Adipose tissue (tissue), 3 donors: ENCODE results near the gene WASF3. TPM values are rescaled to one million over a fixed set of nuclear protein-coding genes. Genes with fewer than 3 reads are reported as not detected.

Experiments used
- H3K27ac ChIP-seq: one replicate; pipeline ENCODE4 v1.5.1; 2013; ENCODE audit warnings: low read depth, low read length
- WGBS, 3 donors: extraction: QIAGEN DNeasy Blood & Tissue Kit; methylation state at CpG; one replicate each; pipeline ENCODE4 v1.1.7; 2013; 5-methylcytosine and 5-hydroxymethylcytosine counted together
- polyA plus RNA-seq, 3 donors: library from polyadenylated mRNA; stranded (reverse); fragments of 200-250 nt; gene quantifications; one replicate each; pipeline ENCODE4 v1.2.3, GENCODE V29; 2013
- donor health status: healthy with polysubstance abuse.
- donor health status: Bipolar disorder and iron deficiency.
- donor health status: healthy.

WASF3 gene
- polyA plus RNA-seq, 3 donors, result 3.8 to 45.7 (median 17.8) TPM

DNA sequence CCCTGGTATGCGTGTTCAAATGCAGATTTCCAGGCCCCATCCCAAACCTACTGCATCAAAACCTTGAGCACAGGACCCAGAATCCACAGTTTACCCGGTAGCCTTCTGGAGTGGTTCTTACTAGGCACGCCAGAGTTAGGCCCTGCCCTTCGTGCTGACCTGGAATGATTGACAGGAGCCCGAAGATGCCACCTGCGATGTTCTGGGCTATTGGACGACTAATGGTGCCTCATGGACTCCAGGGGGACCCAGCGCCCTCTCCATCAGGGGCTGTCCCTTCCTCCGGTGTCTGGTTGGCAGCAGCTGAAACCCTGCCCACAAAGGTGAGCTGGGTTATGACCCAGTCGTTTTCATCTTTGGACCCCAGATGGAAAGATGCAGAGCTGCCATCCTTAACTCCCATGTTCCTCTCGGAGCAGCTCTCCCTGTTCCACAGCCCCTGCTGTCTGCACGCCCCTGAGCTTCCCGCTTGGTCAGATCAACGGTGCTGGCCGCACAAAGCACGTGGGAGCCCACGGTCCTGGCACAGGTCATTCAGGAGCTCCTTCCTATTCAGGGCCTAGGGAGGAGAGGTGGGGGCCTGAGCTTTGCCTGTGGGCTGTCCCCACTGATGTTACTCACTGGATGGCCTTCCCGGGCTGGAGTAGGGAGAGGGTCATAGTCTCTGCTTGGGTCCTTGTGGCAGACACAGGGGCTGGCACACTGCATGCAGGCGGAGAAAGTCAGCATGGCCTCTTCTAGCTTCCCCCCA, 137.3 kb downstream of the WASF3 start:
- WGBS, 3 donors, result 82 to 87% (median 86%) methylated on average over 18 to 19 of the region's 19 CpGs

DNA sequence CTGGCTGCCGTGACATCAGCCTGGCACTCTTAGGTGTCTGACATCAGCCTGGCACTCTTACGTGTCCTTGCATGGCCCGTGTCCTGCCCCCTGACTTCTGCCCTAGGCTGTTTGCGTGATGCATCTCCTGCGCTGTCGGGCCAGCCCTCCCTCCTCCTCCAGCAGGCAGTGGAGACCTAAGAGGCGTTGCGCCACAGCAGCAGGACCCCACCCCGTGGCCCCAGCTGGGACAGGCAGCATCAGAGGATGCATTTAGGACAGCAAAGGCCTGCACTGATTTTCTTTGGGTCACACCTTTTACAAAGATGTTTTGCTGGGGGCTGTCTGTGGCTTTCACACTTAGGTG, 137.8 kb downstream of the WASF3 start:
- WGBS, 3 donors, result 80 to 83% (median 81%) methylated on average over 9 of the region's 9 CpGs

More for the DNA sequence above, 137.3 kb downstream of the WASF3 start:
- H3K27ac ChIP-seq, result no peak overlapping the region

DNA sequence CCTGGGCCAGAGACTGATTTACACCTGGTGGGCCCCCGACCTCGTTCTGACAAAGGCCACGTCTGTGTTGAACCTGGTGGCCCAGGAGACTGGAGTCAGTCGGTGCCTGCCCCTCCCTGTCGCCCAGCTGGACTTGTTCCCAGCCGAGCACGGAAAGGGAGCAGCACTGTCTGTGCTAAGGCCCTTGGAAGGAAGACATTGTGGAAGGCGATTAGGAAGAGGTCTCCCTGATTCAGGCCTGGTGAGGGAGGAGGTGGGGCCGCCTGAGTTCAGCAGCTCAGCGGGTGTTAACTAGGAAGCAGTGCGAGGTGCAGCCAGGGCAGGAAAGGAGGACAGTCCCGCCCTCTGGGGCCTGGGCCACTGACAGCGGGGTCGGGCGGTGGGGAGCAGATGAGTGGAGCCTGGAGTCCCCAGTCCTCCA, 138.4 kb downstream of the WASF3 start:
- no peak overlapping the region for H3K27ac ChIP-seq
- WGBS, 3 donors, result 47 to 61% (median 54%) methylated on average over 14 to 15 of the region's 15 CpGs

More for the DNA sequence above, 137.8 kb downstream of the WASF3 start:
- H3K27ac ChIP-seq, result no peak overlapping the region

DNA sequence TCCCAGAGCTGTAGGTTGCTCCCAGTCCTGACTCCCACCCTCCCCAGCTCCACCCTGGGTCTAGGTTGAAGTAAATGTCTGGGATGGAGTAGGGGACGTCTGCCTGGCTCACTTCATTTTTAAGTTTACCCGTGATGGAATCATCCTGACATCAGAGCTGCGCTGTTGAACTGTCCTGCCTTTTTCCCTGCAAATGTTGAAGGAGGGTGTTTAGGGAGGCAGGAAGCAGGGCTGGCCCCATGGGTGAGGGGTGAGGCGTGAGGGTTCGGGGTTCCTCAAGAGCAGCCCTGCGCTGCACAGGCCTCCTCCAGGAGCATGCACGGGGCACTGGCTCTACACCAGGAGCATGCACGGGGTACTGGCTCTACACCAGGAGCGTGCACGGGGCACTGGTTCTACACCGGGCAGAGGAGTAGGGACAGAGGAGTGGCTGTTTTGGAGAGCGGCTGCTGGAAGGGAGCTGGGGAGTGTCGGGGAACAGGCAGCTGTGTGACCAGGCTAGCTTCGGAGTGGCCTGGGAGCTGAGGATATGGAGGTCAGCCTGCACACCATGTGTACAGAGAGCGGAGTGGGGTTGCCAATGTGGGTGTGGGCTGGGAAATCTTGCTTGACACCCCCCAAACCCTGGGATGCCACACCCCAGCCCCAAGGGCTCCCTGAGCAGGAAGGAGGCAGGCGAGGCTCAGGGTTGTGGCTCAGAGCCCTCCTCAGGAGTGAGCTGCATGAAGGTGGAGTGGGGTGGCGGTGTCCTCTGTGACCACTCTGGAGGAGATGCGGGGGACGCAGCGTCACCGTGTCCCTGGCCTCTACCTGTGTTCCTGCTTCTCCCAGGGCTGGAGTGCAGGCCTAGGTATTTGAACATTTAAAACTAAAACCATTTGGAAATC, 139.8 kb downstream of the WASF3 start:
- WGBS, 3 donors, result 93 to 95% (median 95%) methylated on average over 21 of the region's 21 CpGs
- H3K27ac ChIP-seq, result no peak overlapping the region

DNA sequence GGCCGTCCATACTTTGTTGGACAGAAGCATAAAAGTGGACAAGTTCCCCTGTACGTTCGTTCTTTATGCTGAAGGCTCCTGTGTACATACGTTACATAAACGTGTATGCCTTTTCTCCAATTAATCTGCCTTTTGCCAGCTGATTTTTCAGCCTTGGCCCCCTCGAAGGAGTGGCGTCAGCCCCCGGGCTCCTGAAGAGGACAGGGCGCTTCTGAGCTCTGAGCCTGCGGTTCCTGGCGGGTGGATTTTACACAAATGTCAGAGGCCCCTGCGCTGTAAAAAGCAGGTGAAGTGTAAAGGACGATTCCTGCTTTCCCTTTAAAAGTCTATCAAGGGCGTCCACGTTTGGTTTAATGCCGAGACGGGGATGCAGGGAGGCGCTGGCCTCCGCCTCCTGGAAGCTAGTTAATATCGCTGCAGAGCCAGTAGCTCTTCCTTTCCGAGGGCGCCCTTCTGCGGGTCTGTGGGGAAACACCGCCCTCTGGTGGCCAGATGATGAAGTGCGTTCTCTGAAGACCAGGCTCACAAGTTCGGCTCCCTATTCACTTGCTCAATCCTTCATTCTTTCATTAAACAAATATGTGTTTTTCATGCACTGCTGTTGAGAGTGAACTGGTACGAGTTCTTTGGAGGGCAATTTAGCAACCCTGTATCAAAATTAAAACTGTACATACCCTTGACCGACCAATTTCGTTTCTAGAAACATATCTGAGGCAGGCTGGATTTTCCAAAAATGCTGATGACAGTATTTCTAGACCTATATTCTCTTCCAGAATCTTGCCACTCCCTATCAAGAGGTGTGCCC, 141.1 kb downstream of the WASF3 start:
- 20% methylated on average over 29 of the region's 29 CpGs for WGBS, 3 donors

DNA sequence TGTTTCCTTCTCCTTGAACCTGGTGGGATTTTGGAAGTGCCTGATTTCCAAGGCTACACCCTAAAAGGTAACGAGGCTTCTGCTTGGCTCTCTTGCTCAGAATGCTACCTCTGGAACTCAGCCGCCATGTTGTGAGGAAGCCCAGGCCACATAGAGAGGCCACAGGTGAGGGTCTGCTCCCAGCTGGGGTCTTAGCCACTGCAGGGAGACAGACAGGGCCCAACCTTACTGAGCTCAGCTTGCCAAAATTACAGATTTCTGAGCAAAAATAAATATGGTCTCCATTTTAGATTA, 141.7 kb downstream of the WASF3 start:
- no peak overlapping the region for H3K27ac ChIP-seq
- WGBS, 3 donors, result 96 to 98% (median 98%) methylated on average over 2 of the region's 2 CpGs

More for the DNA sequence above, 141.1 kb downstream of the WASF3 start:
- H3K27ac ChIP-seq, result no peak overlapping the region

DNA sequence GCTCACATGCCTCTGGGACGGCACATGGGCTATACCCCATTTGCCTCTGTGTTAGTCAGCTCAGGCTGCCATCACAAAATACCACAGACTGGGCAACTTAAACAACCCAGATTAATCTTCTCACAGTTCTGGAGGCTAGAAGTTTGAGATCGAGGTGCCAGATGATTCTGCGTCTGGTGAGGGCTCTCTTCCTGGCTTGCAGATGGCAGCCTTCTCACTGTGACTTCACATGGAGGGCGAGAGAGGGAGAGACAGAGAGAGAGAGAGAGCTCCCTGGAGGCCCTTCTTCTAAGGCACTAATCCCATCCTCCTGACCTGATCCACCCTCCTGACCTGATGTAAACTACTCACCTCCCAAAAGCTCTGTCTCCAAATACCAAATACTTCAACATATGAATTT, 148.1 kb downstream of the WASF3 start:
- H3K27ac ChIP-seq, result no peak overlapping the region
- WGBS, 3 donors, result 66 to 88% (median 79%) methylated on average over 4 of the region's 4 CpGs

DNA sequence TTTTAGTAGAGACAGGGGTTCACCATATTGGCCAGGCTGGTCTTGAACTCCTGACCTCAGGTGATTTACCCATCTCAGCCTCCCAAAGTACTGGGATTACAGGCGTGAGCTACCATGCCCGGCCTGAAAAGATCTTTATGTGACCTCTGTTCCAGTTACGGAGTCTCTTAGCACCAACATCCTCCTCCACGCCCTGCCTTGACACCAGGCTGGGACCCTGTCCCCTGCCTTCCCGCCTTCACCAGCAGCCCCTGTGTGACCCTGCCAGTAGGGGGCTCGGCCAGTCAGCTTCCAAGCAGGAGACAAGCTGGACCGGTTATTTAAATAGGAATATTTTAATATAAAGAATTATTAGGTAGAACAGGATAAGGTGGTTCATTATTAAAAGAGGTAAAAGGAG, 148.9 kb downstream of the WASF3 start:
- no peak overlapping the region for H3K27ac ChIP-seq
- WGBS, 3 donors, result 54 to 56% (median 56%) methylated on average over 7 of the region's 7 CpGs

DNA sequence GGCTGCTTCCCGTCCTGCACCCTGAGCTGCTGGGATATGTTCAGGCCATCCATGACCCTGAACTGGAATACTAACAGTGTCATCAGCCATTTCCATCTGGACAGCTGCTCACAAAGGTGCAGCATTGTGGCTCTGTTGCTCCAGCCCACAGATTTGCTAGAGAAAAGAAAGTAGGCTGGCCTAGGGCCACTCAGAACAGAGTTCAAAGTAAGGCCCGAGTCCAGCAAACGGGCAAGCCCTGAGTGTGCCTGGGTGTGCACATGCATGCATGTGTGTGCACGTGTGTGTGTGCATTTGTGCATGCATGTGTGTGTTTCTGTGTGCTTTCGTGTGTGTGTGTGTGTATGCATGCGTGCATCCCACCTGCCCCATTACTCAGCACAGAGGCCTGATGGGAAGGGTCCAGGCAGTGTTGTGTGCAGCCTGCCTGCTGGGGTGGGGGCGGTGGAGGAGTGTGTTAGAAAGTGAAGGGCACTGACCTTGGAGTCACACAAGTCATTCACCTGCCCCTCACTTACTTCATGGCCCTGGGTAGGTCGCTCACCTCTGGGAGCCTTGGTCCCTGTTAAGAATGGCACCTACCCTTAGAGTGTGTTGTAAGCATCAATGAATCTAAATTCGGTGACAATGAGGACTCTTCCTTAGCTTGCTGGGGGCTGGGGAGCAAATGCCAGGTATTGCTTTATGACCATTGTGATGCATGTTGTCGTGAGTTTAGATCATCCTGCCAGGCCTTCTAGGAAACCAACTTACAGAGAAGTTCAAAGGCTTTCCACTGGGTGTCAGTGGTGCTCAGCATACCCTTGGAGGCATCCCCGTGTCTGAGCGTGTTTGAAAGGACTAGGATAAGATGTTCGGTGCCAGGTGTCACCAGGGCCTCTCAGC, 149.9 kb downstream of the WASF3 start:
- WGBS, 3 donors, result 43 to 50% (median 47%) methylated on average over 13 of the region's 13 CpGs

DNA sequence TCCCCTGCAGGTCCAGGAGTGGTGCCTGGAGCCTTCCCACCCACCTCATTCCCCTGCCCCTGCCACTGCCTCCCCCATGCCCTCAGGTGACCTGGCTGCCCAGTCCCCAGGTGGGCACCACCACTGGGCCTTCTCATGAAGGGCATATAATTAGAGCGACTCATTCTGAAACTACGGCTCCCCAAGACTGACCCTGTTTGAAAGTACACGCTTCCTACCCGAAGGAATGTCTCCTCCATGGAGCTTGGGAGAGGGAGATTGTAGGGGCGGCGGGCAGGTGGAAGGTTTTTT, 150.5 kb downstream of the WASF3 start:
- 77 to 88% (median 82%) methylated on average over 6 of the region's 6 CpGs for WGBS, 3 donors
- H3K27ac ChIP-seq, result no peak overlapping the region

More for the DNA sequence above, 149.9 kb downstream of the WASF3 start:
- H3K27ac ChIP-seq, result no peak overlapping the region

DNA sequence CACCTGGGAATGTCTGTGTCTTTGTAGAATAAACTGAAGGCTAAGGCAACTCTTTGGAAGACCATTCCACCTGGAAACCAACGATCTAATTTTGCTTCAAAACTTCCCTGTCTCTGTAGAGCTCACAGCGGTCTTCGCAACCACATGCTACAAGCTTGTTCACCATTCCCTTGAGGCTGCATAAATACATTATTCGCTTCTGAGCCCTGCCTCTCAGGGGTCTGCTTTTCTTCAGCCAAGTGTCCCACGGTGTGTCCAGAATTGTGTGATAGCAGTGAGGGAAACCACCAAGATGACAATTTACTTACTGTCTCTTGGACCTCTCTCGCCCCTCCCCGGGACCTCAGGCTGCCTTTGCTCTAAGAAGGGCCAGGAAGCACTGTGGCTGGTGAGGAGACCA, 152.0 kb downstream of the WASF3 start:
- no peak overlapping the region for H3K27ac ChIP-seq
- WGBS, 3 donors, result 71 to 81% (median 76%) methylated on average over 7 of the region's 7 CpGs

DNA sequence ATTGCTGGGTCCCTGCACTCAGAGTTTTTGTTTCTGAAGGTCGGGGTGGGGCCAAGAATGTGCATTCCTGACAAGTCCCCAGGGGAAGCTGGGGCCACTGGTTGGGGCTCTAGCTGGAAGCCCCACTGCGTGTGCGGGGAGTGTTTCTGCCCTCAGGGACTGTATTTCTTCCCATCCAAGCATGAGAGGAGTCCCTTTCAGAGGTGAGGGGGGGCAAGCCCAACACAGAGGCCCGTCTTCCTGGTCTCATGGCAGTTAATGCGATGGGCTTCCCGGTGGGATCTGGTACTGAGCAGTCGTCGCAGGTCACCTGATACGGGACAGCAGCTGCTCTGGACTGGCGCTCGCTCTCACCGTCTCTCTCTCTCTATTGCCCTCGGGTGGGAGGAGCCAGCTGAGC, 152.7 kb downstream of the WASF3 start:
- 48 to 72% (median 69%) methylated on average over 13 of the region's 13 CpGs for WGBS, 3 donors
- H3K27ac ChIP-seq, result no peak overlapping the region

DNA sequence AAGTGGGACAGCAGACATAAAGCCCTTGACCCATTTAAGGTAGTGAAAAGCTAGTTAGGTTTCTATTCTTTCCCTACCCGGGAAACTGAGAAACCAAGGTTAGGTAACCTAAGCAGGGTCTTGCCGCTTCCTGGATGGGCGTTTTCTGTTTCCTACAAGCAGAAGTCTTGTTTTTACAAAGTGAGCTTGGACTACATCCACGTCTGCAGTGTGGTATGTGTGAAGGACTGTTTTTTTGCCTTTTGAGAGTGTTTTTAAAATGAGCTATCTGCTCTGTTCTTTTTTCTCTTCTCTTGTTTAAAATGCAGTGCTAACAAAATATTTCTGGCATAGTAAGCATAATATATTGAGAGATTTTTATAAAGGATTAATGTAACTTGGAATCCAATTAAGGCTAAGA, 153.7 kb downstream of the WASF3 start:
- 23 to 59% (median 25%) methylated on average over 4 of the region's 4 CpGs for WGBS, 3 donors
- H3K27ac ChIP-seq, result no peak overlapping the region

DNA sequence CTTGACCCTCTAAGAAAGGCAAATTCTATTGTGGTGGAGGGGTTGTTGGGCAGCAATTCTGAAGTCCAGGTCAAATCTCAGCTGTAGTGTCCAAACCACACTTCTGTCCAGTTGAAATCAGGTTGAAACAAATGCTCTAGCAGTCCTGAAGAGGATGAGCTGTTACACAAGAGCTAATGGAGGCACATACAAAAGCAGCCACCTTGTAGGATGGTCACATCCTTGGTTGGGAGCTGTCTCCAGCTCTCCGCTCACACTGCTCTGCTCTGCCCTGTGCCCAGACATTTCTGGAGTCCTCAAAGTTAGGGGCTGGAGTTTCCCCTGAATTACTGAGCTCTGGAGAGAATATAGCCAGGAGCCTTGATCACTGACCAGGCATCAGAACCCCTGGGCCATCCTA, 155.9 kb downstream of the WASF3 start:
- no peak overlapping the region for H3K27ac ChIP-seq
- WGBS, 3 donors, result 95 to 100% (median 100%) methylated on average over 1 of the region's 1 CpG

DNA sequence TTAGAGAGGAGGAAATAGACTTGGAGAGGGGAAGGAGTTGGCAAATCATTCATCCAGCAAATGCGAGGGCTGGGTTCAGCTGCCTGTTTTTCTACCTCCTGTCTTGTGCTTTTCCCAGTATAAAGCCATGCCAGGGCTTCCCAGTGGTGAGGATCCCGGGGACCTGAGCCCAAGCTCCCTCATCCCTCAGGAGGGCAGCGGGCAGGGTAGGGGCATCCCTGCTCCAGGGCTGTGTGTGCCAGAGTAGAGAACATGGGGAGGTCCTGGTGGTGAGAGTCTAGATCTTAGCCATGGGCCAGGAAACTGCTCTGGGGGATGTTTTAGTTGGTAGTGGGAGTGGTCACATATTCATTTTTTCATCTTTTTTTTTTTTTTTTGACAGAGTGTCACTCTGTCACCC, 159.5 kb downstream of the WASF3 start:
- H3K27ac ChIP-seq, result no peak overlapping the region
- WGBS, 3 donors, result 78 to 84% (median 81%) methylated on average over 3 of the region's 3 CpGs

DNA sequence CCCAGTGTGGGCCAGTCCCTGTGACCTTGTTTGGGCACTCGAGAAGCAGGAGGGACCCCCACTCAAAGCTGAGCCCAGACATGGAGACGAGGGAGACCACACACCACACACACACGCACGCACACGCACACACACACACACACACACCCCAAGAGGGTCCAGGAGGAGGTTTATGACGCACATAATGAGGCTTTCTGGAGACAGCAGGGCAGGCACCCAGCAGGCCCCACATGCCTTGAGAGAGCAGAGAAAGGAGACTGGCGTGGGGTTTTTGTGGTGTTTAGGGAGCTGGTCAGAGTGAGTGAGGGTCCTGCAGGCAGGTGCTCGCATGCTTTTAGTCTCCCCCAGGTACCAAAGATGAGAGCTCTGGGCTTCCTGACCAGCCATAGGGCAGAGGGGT, 160.7 kb downstream of the WASF3 start:
- no peak overlapping the region for H3K27ac ChIP-seq
- 71 to 82% (median 81%) methylated on average over 8 of the region's 8 CpGs for WGBS, 3 donors

DNA sequence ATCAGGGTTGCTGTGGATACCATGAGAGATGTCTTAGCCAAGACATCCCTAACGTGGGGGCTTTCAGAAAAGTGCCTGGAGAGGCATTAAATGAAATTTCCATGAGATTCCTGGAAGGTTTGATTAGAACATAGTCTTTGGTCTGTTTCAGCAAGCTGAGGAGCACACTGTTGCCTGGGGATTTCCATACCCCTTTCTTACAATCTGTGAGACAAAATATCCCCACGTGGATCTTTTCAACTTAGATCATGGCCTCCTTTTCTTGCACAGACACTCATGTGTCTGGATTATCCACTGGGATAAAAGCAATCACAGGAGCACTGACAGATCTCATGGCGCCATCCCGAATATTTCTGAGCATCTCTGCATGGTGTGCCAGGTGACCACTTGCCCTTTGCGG, 161.4 kb downstream of the WASF3 start:
- no peak overlapping the region for H3K27ac ChIP-seq
- 76 to 86% (median 82%) methylated on average over 5 of the region's 5 CpGs for WGBS, 3 donors

DNA sequence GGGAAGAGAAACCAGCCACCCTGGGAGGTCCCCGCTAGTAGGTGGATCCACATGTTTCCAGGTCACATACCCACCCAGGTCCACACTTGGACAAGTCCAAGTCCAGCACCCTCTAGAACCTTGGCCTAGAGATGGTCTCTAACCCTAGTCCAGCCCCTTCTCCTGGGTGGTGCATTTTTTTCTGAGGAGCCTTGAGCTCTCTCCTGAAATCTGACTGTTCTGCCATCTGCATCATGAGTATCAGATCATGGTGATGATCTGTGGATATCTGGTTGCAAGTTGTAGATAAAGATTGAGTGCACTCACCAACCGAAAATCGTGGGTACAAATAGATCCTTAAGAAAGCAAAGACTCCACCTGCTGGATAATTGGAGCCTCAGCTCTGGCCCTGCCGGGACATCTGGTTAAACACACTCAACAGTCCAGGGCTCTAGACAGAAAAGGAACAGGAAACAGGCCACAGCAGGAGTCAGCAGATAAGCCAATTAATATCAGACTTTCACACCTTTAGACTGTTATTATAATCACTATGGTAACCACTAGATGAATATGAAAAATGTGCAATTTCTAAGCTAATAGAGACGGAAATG, 162.0 kb downstream of the WASF3 start:
- WGBS, 3 donors, result 28 to 44% (median 40%) methylated on average over 5 of the region's 5 CpGs
- no peak overlapping the region for H3K27ac ChIP-seq
